ENCODE data around the gene DIP2C.
"Not testable (repeated sequence)": the region's sequence is repeated elsewhere in the genome, so short reads cannot be mapped to it uniquely, and the experiment has no call there.

DIP2C gene

GRCh38 chr10:607545-608185 lies 81.8 kb downstream of the DIP2C start:
- no peak for DNase-seq

DNA sequence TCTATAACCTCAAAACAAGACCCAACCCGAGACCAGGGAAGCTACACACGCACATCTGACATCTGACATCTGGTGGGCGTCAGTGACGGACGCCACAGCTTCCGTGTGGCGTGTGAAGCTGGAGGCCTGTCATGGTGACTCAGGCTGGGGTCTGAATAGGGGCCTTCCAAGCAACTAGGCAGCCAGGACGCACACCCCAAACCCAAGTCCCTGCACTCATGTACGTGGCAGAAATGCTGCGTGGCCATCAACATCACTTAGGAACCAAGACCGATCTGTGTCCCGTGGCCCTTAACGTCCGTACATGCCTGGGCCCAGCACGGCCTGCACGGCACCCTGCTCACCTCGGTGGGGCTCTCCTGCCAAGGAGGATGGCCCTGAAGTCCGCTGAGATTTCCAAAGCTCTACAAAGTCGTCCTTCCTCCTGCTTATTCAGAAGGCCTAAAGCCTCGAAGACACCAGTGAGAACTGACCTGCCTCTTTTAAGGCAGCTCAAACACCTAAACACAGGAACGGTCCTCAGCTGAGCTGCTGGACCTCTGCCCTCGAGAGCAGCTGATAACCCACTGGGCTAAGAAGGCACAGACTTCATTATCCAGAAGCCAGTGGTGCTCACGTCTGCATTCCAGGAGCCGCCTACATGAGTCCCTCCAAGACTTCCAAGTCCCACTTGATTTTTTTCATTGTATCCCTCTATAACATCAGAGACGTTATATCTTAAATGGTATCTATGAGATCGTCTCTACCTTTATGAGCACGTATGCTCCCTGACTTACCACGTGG lies 82.5 kb downstream of the DIP2C start:
- DNase-seq: no peak

- no peak for DNase-seq
Measured at GRCh38 chr10:605632-606325, 83.7 kb downstream of the DIP2C start.

- no peak for DNase-seq
Measured at GRCh38 chr10:604716-605631, 84.5 kb downstream of the DIP2C start.

DNA sequence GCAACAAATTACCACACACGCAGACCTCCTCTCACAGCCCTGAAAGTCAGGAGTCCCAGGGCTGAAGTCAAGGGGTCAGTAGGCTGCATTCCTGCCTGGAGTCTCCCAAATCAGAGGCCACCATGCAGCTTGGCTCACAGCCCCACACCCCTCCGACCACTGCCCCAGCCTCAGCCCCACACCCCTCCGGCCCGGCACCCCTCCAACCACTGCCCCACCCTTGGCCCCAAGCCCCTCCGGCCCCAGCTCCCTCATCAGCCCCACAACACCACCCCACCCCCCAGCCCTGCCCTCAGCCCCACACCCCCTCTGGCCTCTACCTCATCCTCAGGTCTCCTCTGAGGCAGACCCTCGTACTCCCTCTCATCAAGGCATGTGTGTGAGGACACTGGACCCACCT lies 85.7 kb downstream of the DIP2C start:
- DNase-seq: no peak

DNA sequence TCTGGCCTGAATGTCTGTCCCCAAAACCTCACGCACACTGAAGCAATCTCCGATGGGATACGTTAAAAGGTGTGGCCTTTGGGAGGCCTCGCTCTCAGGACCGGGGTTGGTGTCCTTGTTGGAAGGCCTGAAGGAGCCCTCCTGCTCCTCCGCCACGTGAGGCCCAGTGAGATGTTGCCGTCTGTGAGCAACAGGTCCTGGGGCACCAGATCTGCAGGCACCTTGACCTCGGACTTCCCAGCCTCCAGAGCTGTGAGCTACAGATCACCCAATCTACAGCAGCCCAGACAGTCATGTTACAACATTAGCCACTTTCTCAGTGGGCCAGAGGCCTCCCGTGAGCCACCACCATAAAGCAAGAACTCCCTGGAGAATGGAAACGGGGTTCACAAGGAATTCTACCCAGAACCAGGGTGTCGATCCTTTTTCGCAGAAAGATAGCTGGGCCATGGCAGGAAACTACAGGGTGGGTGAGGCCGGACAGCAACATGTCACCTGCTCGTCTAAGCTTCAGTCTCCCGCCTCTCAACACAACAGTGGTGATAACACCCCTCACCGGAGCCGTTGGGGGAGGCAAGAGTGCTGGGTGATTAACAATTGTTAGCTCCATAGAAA lies 87.0 kb downstream of the DIP2C start:
- DNase-seq: no peak

GRCh38 chr10:601660-601963 lies 87.9 kb downstream of the DIP2C start:
- DNase-seq: no peak

DNA sequence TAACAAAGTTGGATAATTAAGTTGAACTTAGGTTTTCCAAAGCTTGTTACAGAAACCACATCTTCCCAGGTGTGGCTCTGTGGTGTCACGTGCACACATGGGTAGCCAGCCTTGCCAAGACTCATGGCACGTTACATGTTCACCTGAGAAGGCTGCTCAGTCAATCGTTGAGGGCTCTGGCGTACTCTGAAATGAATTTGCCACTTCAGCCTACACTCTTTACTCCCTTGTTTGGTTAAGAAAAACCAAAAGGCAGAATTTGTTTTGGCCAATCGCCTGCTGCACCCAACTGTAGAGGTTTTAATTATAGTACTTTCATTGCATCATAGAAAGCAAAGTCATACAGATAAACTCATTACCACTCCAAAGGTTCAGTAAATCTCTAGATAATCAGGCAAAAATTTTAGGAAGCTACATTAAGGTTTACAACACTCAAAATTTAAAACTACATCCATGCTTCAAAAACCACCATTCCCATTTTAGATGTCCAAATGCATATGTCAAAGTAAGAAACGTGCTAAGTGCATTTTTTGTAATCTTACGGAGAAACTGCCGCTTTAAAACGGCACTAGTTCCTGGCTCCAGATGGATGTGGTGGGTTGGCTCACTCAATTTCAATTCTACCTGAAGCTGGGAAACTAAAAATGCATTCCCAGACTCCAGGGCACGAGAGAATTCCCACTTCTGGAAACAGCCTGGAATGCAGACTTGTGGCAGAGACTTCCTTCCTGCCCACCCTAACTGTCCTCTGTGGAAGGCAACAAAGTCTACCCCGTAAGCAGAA lies 88.4 kb downstream of the DIP2C start:
- DNase-seq: no peak

DNA sequence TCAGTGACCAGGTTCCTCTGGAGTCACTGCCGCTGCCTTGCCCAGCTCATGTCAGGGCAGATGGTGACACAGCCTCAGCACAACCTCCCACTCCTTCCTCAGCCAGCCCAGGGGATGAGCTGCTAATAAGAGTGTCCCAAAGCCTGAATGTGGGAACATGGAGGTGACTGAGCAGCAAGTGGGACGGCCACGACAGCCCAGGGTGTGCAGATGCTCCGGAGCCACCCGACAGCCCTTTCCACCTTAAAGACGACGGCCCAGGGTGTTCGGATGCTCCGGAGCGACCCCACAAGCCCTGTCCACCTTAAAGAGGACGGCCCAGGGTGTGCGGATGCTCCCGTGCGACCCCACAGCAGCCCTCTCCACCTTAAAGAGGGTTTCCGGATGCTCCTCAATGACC lies 89.2 kb downstream of the DIP2C start:
- no peak for DNase-seq

DNA sequence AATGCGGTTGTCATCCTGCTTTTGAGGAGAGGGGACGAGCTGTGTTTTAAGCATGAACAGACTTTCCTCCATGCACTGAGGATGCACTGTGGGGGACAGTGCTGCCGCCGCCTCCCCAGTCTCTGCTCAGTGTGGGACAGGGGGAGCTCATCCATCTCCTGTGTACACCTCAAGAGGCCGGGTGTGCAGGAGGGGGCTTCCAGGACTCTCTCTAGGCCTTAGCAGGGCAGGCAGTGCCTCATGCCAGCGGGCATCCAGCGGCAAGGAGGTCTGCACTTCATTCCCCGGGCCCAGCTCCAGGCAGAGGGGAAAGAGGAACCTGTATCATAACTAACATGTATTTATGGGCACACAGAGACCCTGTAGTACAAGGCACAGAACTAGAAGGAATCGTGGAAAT lies 89.7 kb downstream of the DIP2C start:
- DNase-seq: no peak

DNA sequence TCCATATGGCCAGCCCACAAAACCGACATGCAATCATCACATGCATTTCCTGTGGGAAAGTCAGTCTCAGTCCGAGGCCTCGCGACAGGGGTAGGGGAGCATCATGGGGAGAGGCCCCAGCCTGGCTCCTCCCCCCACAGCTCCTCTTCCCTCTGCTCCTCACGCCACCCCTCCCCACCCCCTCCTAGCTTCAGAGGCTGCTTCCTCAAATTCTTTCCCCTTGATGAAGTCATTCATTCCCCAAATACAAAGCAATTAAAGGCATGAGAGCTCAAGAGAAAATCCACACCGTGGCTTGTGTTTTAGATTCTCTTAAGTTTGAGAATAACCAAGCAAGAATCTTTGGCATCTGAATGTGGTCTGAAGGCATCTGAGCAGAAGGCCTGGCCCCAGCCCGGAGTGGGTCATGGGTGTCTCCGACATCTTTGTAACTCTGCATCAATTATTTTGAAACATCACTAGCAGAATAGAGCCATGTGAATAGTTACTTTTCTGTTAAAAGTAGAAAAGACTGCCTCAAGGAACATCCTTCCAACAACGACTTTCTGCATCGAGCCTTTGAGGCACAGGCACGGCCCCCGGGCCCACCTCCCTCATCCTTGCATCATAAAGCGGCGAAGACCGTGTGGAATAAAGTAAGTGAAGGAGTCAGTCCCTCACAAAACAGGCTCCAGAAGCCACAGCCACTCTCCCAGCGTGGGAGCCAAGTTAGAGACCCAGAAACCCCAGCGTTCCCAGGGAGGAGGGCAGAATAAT lies 90.9 kb downstream of the DIP2C start:
- no peak for DNase-seq

GRCh38 chr10:597976-598375 lies 91.5 kb downstream of the DIP2C start:
- no peak for DNase-seq

DNA sequence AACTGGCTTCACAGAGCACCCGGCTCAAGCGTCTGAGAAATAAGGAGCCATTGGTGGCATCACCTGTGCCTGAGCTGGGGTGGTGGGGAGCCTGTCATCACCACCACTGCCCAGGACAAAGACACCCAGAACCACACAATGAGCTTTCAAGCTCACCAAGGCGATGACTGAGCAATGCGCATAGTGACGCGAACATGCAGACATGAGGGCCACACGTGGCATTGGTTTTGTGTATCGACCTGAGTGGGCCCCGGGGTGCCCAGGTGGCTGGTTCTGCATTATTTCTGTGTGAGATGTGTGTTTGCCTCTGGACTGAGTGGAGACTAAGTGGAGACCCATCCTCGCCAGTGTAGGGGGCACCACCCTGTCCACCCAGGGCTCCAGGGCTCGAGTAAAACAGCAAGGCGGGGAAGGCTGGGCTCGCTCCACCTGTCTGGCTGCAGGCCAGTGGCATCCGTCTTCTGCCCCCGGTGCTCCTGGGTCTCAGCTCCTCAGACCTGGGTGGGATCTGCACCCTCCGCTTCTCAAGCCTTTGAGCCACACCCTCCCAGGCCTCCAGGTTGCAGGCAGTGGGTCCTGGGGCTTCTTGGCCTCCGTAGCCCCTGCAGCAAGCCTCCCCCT lies 92.6 kb downstream of the DIP2C start:
- no peak for DNase-seq

- not testable (repeated sequence) for DNase-seq
Measured at GRCh38 chr10:596131-596530, 93.3 kb downstream of the DIP2C start.

- DNase-seq: no peak
Measured at GRCh38 chr10:595473-595872, 94.0 kb downstream of the DIP2C start.

DNA sequence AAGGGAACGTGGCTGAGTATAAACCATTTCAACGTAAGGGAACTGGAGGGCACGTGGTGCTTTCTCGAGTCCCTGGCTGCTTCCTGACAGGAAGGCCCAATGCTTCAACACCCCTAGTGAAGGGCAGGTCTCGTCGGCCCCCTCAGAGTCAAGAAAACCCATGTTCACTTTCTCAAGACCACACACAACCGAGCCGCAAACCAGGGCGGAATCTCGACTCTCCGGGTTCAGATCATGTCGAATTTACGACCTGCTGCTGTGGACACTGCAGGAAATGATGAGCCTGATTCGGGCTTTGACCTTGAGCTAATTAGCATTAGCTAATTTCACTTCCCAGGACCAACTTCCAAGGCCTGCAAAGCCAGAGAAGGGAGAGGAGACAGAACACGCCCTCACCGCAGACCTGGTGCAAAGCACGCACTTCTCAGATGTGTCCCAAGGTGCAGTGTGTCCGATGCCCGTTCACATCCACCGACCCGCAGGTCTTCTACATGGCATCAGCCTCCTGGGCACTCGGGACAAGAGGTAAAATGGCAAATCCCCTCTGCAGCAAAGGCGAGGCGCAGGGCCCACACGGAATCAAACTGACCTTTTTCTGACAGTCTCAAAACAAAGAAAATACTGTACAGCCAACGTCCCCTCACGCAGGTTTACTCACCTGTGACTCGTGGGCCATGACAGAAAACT lies 94.7 kb downstream of the DIP2C start:
- no peak for DNase-seq

DNA sequence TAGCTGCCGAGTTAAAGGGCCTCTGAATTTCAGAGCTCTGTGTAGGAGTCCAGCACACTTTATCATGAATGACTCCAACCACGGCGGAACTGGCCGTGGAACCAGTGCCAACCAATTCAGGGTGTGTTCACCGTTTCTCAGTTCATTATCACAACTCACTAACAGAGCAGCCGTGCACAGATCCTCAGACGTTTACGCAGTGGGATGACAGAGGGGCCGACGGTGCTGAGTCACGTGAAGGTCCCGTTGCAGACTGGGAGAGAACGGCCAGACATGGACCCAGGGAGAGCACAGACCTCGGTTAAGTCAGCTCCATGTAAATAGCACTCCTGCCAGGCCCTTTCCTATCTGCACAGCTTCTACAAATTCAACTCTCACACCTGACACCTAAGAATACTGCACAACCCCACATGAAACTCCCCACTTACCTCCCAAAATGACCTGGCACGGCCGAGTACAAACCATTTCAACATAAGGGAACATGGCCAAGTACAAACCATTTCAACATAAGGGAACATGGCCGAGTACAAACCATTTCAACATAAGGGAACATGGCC lies 95.5 kb downstream of the DIP2C start:
- no peak for DNase-seq

DNA sequence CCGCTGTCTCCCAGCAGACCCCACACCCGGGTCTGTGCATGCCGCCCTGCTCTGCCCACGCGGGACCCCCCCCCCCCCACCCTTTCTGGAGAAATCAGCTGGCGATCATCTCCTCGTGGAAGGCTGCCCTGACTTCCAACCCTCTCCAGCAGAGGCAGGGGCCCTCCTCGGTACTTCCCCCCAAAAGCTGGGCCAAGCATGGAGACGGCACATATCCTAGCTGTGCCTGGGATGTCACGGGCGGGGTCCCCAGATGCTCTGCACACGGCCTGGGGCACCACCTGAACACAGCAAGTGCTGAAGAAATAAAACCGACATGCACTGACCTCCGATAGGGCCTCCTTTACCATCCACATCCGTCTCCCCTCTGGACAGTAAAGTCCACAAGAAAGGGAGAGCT lies 96.0 kb downstream of the DIP2C start:
- DNase-seq: no peak

GRCh38 chr10:593016-593415 lies 96.5 kb downstream of the DIP2C start:
- no peak for DNase-seq

GRCh38 chr10:591646-592045 lies 97.8 kb downstream of the DIP2C start:
- no peak for DNase-seq
